ENCODE measurements around the gene CXCL1. TPM values are rescaled to one million over a fixed set of nuclear protein-coding genes. Genes with fewer than 3 reads are reported as not detected.

The CXCL1 gene
- total and polyA plus RNA-seq, 2 donors (not counting 3 experiments of a cell fraction or from before 2014, with no cell fraction given): 20.0 to 26.7 TPM

GRCh38 chr4:73839715-73840114 lies 29.5 kb upstream of the CXCL1 start:
- no peaks in the 10 kb centered on the region for H3K9me1 ChIP-seq (replicated peaks; ENCODE audit: control insufficient read depth, extremely low read depth, insufficient read depth, low read length)
- intact Hi-C loops (cut with micrococcal nuclease): loop anchor here (5.0 kb wide), 1 partner anchor 177 kb away; no protein-coding TSS in a partner anchor
- dilution Hi-C loops (cut with MboI; ENCODE audit: extremely low pct_ligation_motif_present, low sequenced_read_pairs): no loop called here
- no peak for TF ChIP-seq EZH2 (IDR thresholded peaks at IDR 0.05; ENCODE audit: borderline replicate concordance, low read depth, low read length, severe bottlenecking)
- no peak for TF ChIP-seq MAX (IDR thresholded peaks at IDR 0.05; ENCODE audit: insufficient read depth, insufficient read length)
- no peak for TF ChIP-seq CTCF (IDR thresholded peaks at IDR 0.05; ENCODE audit: extremely low read depth in 1 of 2, insufficient read depth in 1 of 2, low read depth in 1 of 2, low read length in 2 of 2)
- TF ChIP-seq MYC (IDR thresholded peaks at IDR 0.05; ENCODE audit: low read depth, low read length): no peak
- no peak for TF ChIP-seq GATA2 (IDR thresholded peaks at IDR 0.05; ENCODE audit: insufficient read depth, insufficient read length, low read depth, low read length)
- no peak for TF ChIP-seq POLR2AphosphoS5 (IDR thresholded peaks at IDR 0.05; ENCODE audit: insufficient read depth, low read depth, low read length)
- TF ChIP-seq JUN (IDR thresholded peaks at IDR 0.05; ENCODE audit: borderline replicate concordance, insufficient read depth, insufficient read length, low read depth): no peak
- TF ChIP-seq POLR2A (IDR thresholded peaks at IDR 0.05; ENCODE audit: low read depth, low read length): no peak
- no peak for TF ChIP-seq FOS (IDR thresholded peaks at IDR 0.05; ENCODE audit: borderline replicate concordance, insufficient read depth, low read length)
- H3K4me3 ChIP-seq (replicated peaks in 1 of 3; ENCODE audit: insufficient read depth in 1 of 3, low read depth in 1 of 3, low read length in 3 of 3): no peak overlapping the region
- no peaks in the 10 kb centered on the region for H4K20me1 ChIP-seq (replicated peaks; ENCODE audit: control insufficient read depth, extremely low read depth, insufficient read depth, low read length)
- POLR2A ChIA-PET: no interaction called here
- H3K79me2 ChIP-seq (ENCODE audit: control insufficient read depth, insufficient read depth, low read length): no peaks in the 10 kb centered on the region
- H3K9ac ChIP-seq (replicated peaks; ENCODE audit: extremely low read depth, insufficient read depth, low read length): no peak overlapping the region
- no peak overlapping the region for H2AFZ ChIP-seq (ENCODE audit: low read depth, low read length)
- BruUV-seq (replicated peaks): no TSS peak
- no peaks in the 10 kb centered on the region for H3K27me3 ChIP-seq (ENCODE audit: control insufficient read depth in 2 of 2, insufficient read depth in 2 of 2, low read length in 2 of 2)
- DNase-seq (ENCODE audit: low read depth, low spot score) (no peak), FAIRE-seq (no peak)
- CTCF ChIA-PET: interaction anchor here (1.3 kb wide), 1 partner anchor 25 kb away, joined by 3 read pairs; no protein-coding TSS in a partner anchor
- peaks cover 31% of the 10 kb centered on the region for H3K4me1 ChIP-seq (ENCODE audit: control insufficient read depth, extremely low read depth, insufficient read depth, low read length)
- H3K4me2 ChIP-seq (ENCODE audit: insufficient read depth, low read length): no peak overlapping the region
- H3K27ac ChIP-seq (ENCODE audit: insufficient read depth, low read depth, low read length): no peak overlapping the region
- no peaks in the 10 kb centered on the region for H3K36me3 ChIP-seq (ENCODE audit: control insufficient read depth in 2 of 2, extremely low read depth in 1 of 2, insufficient read depth in 2 of 2, low read length in 2 of 2)
- H3K9me3 ChIP-seq (replicated peaks; ENCODE audit: control insufficient read depth, insufficient read depth, low read length): no peaks in the 10 kb centered on the region
